GM13977 (cell line): ENCODE results near the gene ST8SIA4.

Experiments
- DNase-seq: peaks from one replicate; pipeline ENCODE4 v3.0.0; 2012; ENCODE audit warnings: low spot score
- in situ Hi-C: fragments of 300-500 bp; cut with MboI; formaldehyde crosslinking; loops from one replicate; pipeline ENCODE4 v1.12.0; 2022; ENCODE audit warnings: low sequenced_read_pairs, low pct_unique_long_range_greater_than_20kb, mixed read lengths, inconsistent platforms; ENCODE audit not compliant: unreplicated experiment
- TF ChIP-seq, protein P1 (sequence below): IDR thresholded peaks from 2 replicates; pipeline ENCODE4 v1.5.1; 2012; ENCODE audit warnings: mild to moderate bottlenecking, control low read depth; ENCODE audit not compliant: insufficient read depth; ENCODE audit errors: extremely low read depth, missing control alignments

Gene ST8SIA4

DNA sequence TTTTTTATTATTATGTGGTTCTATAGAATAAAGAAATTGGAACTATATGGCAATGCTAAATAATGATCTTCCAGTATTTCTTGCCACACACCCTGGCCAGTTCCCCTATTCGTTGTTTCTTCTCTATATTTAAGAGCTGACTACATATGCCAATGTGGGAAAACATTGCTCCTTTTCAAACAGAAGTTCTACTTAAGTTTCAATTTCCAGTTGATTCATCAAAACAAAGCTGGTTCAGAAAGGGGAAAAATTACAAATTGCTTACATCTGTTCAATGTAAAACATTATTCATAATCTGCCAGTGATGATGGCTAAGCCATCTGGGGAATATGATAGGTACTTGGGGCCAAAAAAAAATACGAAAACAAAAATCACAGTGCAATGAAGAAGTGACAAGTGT is 76.9 kb downstream of the ST8SIA4 start:
- peak; percentile 9 for DNase-seq
- in situ Hi-C loops = no loop called here
- TF ChIP-seq, protein P1, sequence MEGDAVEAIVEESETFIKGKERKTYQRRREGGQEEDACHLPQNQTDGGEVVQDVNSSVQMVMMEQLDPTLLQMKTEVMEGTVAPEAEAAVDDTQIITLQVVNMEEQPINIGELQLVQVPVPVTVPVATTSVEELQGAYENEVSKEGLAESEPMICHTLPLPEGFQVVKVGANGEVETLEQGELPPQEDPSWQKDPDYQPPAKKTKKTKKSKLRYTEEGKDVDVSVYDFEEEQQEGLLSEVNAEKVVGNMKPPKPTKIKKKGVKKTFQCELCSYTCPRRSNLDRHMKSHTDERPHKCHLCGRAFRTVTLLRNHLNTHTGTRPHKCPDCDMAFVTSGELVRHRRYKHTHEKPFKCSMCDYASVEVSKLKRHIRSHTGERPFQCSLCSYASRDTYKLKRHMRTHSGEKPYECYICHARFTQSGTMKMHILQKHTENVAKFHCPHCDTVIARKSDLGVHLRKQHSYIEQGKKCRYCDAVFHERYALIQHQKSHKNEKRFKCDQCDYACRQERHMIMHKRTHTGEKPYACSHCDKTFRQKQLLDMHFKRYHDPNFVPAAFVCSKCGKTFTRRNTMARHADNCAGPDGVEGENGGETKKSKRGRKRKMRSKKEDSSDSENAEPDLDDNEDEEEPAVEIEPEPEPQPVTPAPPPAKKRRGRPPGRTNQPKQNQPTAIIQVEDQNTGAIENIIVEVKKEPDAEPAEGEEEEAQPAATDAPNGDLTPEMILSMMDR = no peak

DNA sequence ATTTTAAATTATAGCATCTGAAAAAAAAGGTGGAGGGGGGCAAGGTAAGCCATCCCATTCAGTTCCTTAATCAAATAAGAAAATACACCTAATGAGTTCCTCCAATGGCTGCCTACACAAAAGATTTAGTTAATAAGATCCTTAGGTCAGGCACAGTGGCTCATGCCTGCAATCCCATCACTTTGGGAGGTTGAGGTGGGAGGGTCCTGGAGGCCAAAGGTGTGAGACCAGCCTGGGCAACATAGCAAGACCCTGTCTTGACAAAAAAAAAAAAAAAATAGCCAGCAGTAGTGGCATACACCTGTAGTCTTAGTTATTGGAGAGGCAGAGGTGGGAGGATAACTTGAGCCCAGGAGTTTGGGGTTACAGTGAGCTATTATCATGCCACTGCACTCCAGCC is 78.4 kb downstream of the ST8SIA4 start:
- no peak for DNase-seq
- in situ Hi-C loops = no loop called here
- TF ChIP-seq, protein P1 = no peak

DNA sequence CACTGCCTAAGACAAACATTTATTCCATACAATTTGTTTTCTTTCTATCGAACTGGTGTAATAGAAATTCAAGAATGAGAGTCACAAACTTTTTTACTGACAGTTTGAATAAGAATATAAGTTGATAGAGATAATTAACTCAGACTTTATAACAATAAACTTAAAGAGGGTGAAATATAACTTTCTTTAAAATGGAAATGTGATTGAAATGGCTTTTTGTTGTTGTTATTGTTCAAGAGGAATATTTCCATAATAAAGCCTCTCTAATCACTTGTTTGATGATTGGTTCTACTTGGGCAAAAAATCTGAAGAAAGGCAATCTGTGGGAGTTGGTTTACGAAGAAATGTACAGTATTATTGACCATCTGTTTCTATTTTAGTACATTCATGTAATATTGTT is 79.3 kb downstream of the ST8SIA4 start:
- in situ Hi-C loops = no loop called here
- DNase-seq = no peak
- TF ChIP-seq, protein P1 = no peak

DNA sequence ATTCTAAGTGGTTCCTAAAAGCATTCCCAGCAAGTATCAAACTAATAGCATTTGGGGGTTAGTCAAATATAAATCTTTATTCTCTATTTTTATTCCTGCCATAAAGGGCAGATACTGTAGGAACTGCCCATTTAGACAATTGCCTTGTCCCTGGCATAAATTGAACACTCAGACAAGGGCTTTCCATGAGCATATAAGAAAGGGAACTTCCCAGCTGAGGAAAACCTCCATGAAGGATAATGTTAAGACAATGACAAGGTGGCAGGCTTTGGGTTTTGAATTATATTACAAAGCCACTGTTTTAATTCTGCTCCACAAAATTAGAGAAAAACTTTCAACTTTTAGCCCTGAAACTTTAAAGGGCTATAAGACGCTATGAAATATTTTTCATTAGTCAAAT is 81.3 kb downstream of the ST8SIA4 start:
- TF ChIP-seq, protein P1 = no peak
- DNase-seq = no peak
- in situ Hi-C loops = no loop called here

DNA sequence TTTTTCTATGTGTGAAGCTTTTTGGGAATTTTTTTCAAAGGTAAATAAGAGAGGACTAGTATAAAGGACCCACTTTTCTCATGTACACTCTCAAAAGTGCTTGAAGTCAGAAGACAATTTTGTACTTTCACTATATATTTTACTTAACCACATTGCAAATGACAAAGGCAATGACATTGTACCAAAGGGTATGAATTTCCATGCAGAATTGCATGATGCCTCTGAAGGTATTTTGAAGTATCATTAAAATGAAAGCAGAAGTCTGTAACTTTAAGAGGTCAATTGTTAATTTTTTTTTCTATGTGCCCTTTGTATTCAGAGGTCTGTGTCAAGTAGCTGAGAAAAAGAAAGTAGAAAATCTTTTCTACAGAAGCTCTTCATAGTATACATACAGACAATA is 84.7 kb downstream of the ST8SIA4 start:
- TF ChIP-seq, protein P1 = no peak
- DNase-seq = no peak
- in situ Hi-C loops = no loop called here

DNA sequence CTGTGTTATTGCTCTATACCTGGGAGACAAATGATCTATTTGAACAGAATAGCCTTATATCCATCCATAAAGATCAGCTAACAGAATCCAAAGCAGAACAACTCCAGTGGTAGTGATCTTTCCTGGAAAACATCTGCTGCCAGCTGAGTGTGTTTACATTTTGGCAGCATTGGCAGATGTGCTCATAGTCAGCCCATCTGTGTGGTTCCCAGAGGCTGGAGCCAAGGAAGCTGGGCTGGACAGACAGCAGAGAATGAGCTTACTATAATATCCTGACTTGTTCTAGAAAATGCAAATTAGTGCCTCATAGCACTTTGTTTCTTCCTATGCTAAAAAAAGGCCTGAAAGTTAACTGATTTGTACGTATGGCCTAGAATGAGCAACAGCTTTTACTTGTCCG is 99.7 kb downstream of the ST8SIA4 start:
- DNase-seq = no peak
- in situ Hi-C loops = no loop called here
- TF ChIP-seq, protein P1 = no peak

DNA sequence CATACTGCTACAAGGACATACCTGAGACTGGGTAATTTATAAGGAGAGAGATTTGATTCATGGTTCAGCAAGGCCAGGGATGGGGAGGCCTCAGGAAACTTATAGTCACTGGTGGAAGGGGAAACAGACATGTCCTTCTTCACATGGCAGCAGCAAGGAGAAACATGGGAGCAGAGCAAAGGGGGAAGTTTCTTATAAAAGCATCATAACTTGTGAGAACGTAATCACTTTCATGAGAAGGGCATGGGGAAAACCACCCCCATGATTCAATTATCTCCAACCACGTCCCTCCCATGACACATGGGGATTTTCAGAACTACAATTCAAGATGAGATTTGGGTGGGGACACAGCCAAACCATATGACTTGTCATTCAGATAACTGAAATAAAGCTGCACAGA is 100.9 kb downstream of the ST8SIA4 start:
- in situ Hi-C loops = no loop called here
- DNase-seq = no peak
- TF ChIP-seq, protein P1 = no peak
